ENCODE measurements around the gene C17orf107. TPM values are rescaled to one million over a fixed set of nuclear protein-coding genes. Genes with fewer than 3 reads are reported as not detected.

The C17orf107 gene
- total and polyA plus RNA-seq, 7 donors, result 0.01 to 0.30 (median 0.10) TPM; not detected in 2

DNA sequence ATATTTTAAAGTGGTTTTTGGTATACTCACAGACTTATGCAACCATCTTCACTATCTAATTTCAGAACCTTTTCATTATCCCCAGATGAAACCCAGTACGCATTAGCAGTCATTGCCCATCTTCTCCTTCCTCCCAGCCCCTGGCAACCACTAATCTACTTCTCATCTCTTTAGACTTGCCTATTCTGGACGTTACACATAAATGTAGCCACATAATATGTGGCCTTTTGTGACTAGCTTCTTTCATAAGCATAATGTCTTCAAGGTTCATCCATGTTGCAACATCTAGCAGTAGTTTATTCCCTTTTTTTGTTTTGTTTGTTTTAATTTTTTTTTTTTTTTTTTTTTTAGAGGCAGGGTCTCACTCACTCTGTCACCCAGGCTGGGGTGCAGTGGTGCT, 28.5 kb upstream of the C17orf107 start:
- WGBS, 3 donors, result 82 to 92% (median 83%) methylated on average over 2 of the region's 2 CpGs
- Histone ChIP-seq H3K4me3 (no peak overlapping the region), H3K27ac (no peak overlapping the region), H3K36me3 (ENCODE audit: insufficient read depth in 1 of 2, low read depth in 1 of 2) (no peaks in the 10 kb centered on the region), H3K4me1 (no peaks in the 10 kb centered on the region), H3K9me3 (no peaks in the 10 kb centered on the region), H3K27me3 (ENCODE audit: insufficient read depth in 3 of 3, low read length in 2 of 3) (no peaks in the 10 kb centered on the region)
- TF ChIP-seq, protein P1, sequence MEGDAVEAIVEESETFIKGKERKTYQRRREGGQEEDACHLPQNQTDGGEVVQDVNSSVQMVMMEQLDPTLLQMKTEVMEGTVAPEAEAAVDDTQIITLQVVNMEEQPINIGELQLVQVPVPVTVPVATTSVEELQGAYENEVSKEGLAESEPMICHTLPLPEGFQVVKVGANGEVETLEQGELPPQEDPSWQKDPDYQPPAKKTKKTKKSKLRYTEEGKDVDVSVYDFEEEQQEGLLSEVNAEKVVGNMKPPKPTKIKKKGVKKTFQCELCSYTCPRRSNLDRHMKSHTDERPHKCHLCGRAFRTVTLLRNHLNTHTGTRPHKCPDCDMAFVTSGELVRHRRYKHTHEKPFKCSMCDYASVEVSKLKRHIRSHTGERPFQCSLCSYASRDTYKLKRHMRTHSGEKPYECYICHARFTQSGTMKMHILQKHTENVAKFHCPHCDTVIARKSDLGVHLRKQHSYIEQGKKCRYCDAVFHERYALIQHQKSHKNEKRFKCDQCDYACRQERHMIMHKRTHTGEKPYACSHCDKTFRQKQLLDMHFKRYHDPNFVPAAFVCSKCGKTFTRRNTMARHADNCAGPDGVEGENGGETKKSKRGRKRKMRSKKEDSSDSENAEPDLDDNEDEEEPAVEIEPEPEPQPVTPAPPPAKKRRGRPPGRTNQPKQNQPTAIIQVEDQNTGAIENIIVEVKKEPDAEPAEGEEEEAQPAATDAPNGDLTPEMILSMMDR (IDR thresholded peaks at IDR 0.05), result no peak
- ATAC-seq (no peak), DNase-seq (no peak)
- intact Hi-C loops (cut with DNase I), result no loop called here

DNA sequence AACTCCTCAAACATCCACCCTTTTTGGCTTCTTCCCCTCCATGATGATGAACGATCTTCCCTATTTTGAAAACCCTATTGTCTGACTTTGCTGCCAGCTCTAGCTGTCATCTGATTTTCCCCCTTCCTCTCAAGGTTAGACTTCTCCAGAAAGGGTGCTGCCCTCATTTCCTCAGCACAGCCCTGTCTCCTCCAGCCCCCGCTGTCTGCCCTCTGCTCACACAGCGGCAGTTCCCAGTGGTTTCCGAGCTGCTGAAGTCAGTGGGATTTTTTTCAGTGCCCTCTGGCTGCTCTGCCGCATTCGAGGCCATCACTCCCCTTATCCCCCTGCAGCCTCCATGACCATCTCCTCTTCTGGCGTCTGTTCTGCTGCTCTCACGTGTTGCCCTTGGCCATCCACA, 26.6 kb upstream of the C17orf107 start:
- ATAC-seq, result no peak
- no peak overlapping the region for H3K27ac ChIP-seq

DNA sequence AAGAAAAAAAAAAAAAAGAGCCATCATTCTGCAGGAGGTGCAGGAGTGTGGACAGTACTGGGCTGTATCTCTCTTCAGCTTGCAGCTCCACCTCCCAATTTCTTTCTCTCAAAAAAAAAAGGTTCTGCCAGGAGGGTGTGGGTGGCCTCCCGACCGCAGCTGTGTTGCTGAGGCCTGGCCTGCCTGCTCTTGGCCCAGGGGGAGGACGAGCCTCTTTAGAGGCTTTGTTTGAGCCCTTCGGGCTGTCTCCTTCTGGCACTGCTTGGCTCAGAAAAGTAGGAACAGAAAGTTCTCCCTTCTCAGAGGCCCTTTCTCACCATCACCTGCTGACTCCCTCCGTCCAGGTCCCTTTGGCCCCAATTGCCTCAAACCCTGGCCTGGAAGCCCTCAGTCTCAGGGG, 22.2 kb upstream of the C17orf107 start:
- H3K36me3 ChIP-seq (ENCODE audit: insufficient read depth in 1 of 2, low read depth in 1 of 2), result peaks cover 0 to 30% of the 10 kb centered on the region in 2 donors
- DNase-seq (peak in 1 of 2 donors; percentile 25), ATAC-seq (no peak)
- no peaks in the 10 kb centered on the region for H3K4me1 ChIP-seq
- H3K27ac ChIP-seq, result no peak overlapping the region
- TF ChIP-seq, protein P1 (IDR thresholded peaks at IDR 0.05), result no peak
- intact Hi-C loops (cut with DNase I), result no loop called here
- H3K4me3 ChIP-seq, result no peak overlapping the region
- 73 to 83% (median 76%) methylated on average over 5 of the region's 5 CpGs for WGBS, 3 donors
- no peaks in the 10 kb centered on the region for H3K27me3 ChIP-seq (ENCODE audit: insufficient read depth in 3 of 3, low read length in 2 of 3)
- H3K9me3 ChIP-seq, result no peaks in the 10 kb centered on the region

More for the DNA sequence above, 26.6 kb upstream of the C17orf107 start:
- intact Hi-C loops (cut with DNase I), result no loop called here
- no peaks in the 10 kb centered on the region for H3K27me3 ChIP-seq (ENCODE audit: insufficient read depth in 3 of 3, low read length in 2 of 3)
- no peak overlapping the region for H3K4me3 ChIP-seq
- TF ChIP-seq, protein P1 (IDR thresholded peaks at IDR 0.05), result no peak
- H3K36me3 ChIP-seq (ENCODE audit: insufficient read depth in 1 of 2, low read depth in 1 of 2), result no peaks in the 10 kb centered on the region
- H3K9me3 ChIP-seq, result no peaks in the 10 kb centered on the region
- DNase-seq, result no peak
- 58 to 63% (median 62%) methylated on average over 8 of the region's 8 CpGs for WGBS, 3 donors
- H3K4me1 ChIP-seq, result no peaks in the 10 kb centered on the region

DNA sequence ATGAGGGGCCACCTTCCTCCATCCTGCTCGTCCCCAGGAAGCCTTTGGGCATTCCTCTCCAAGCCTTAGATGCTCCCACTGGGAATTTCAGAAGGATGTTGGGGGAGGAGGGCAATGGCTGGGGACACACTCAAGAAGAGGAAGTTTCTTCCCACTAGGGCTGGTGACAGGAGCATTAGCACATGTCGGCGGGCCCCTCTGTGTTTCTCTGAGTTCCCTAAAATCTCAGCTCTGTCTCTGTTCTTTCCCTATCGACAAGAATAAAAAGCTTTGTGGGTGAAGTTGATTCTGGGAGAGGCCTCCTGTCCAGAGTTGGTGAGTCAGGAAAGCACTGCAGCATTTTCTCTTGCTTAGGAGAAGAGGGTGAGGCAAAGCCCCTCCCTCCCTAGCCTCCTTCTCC, 19.7 kb upstream of the C17orf107 start:
- no peaks in the 10 kb centered on the region for H3K9me3 ChIP-seq
- H3K36me3 ChIP-seq (ENCODE audit: insufficient read depth in 1 of 2, low read depth in 1 of 2), result peaks cover 0 to 38% of the 10 kb centered on the region in 2 donors
- TF ChIP-seq, protein P1 (IDR thresholded peaks at IDR 0.05), result no peak
- DNase-seq, result peak in 1 of 2 donors; percentile 23
- no peaks in the 10 kb centered on the region for H3K27me3 ChIP-seq (ENCODE audit: insufficient read depth in 3 of 3, low read length in 2 of 3)
- H3K4me1 ChIP-seq, result no peaks in the 10 kb centered on the region
- no peak overlapping the region for H3K4me3 ChIP-seq
- WGBS, 3 donors, result 66 to 84% (median 77%) methylated on average over 4 of the region's 4 CpGs
- H3K27ac ChIP-seq, result no peak overlapping the region
- intact Hi-C loops (cut with DNase I), result no loop called here
- ATAC-seq, result no peak

DNA sequence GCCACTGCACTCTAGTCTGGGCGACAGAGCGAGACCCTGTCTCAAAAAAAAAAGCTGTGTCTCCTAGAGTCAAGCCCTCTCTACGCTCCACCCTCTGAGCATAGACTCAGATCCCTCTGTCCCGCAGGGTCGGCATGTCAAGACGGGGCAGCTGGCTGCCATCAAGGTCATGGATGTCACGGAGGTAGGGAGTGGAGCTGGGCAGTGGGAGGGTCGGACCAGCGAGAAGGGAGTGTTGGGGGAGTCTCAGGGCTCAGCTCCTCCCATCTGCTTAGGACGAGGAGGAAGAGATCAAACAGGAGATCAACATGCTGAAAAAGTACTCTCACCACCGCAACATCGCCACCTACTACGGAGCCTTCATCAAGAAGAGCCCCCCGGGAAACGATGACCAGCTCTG, 18.5 kb upstream of the C17orf107 start:
- Histone ChIP-seq H3K4me3 (no peak overlapping the region), H3K27me3 (ENCODE audit: insufficient read depth in 3 of 3, low read length in 2 of 3) (no peaks in the 10 kb centered on the region), H3K36me3 (ENCODE audit: insufficient read depth in 1 of 2, low read depth in 1 of 2) (peaks cover 0 to 50% of the 10 kb centered on the region in 2 donors), H3K4me1 (no peaks in the 10 kb centered on the region), H3K27ac (no peak overlapping the region), H3K9me3 (no peaks in the 10 kb centered on the region)
- whole genome bisulfite sequencing, 3 donors, result 82 to 83% (median 82%) methylated on average over 15 of the region's 15 CpGs
- no peak for DNase-seq
- intact Hi-C loops (cut with DNase I), result loop anchor here (10.0 kb wide), 1 partner anchor 46 kb away; the partner anchor contains the start of gene MINK1 (in 2 of the 2)
- TF ChIP-seq, protein P1 (IDR thresholded peaks at IDR 0.05), result no peak
- no peak for ATAC-seq
